Neuronal stem cell (in vitro differentiated cells): ENCODE data around the gene ARHGAP26.

ENCODE experiments used
- DNase-seq: peaks from one replicate; pipeline ENCODE4 v3.0.0-alpha.2; 2013; ENCODE audit warnings: low spot score
- H2AFZ ChIP-seq: one replicate; pipeline ENCODE4 v1.6.1; 2013; ENCODE audit warnings: mild to moderate bottlenecking, low read length, inconsistent platforms
- H2AK5ac ChIP-seq: 2 replicates; pipeline ENCODE4 v1.6.1; 2013; ENCODE audit warnings: low read depth, mild to moderate bottlenecking, inconsistent platforms, low read length, moderate library complexity, mixed read lengths
- H2BK120ac ChIP-seq: 2 replicates; pipeline ENCODE4 v1.6.1; 2013; ENCODE audit warnings: low read depth, mild to moderate bottlenecking, inconsistent platforms, low read length, moderate library complexity, mixed read lengths
- H2BK12ac ChIP-seq: one replicate; pipeline ENCODE4 v1.6.1; 2013; ENCODE audit warnings: low read length, inconsistent platforms
- H2BK15ac ChIP-seq: 2 replicates; pipeline ENCODE4 v1.6.1; 2013; ENCODE audit warnings: mild to moderate bottlenecking, low read length, inconsistent platforms, mixed read lengths
- H2BK5ac ChIP-seq: one replicate; pipeline ENCODE4 v1.6.1; 2013; ENCODE audit warnings: inconsistent platforms, mild to moderate bottlenecking, low read length, moderate library complexity
- H3K14ac ChIP-seq: one replicate; pipeline ENCODE4 v1.6.1; 2013; ENCODE audit warnings: low read length, inconsistent platforms
- H3K18ac ChIP-seq: 2 replicates; pipeline ENCODE4 v1.6.1; 2013; ENCODE audit warnings: low read length, inconsistent platforms
- H3K23ac ChIP-seq: 2 replicates; pipeline ENCODE4 v1.6.1; 2013; ENCODE audit warnings: low read depth, mild to moderate bottlenecking, mixed read lengths, low read length, inconsistent platforms; ENCODE audit not compliant: poor library complexity
- H3K27ac ChIP-seq: replicated peaks from 3 replicates; pipeline ENCODE4 v1.5.1; 2013; ENCODE audit warnings: low read length, inconsistent platforms
- H3K27me3 ChIP-seq, 3 experiments: 2 replicates each; pipeline ENCODE4 v1.6.1; 2013; ENCODE audit warnings: low read length in 3 of 3, mild to moderate bottlenecking in 2 of 3, inconsistent platforms in 1 of 3, low read depth in 1 of 3, mixed read lengths in 1 of 3, moderate library complexity in 1 of 3; ENCODE audit not compliant: control insufficient read depth in 3 of 3, insufficient read depth in 3 of 3
- H3K36me3 ChIP-seq, 2 donors: replicated peaks in 1 of 2; 2 replicates each; pipeline ENCODE4 v1.6.1; 2013; ENCODE audit warnings: low read length in 2 of 2; ENCODE audit not compliant: control insufficient read depth in 2 of 2, insufficient read depth in 2 of 2
- H3K4ac ChIP-seq: 2 replicates; pipeline ENCODE4 v1.6.1; 2013; ENCODE audit warnings: inconsistent platforms, mild to moderate bottlenecking, low read length, moderate library complexity
- H3K4me1 ChIP-seq, 2 donors: 1 replicate in 1 of 2; 2 replicates in 1 of 2; pipeline ENCODE4 v1.6.1; 2013; ENCODE audit warnings: low read length in 2 of 2, low read depth in 1 of 2; ENCODE audit not compliant: control insufficient read depth in 2 of 2, insufficient read depth in 1 of 2
- H3K4me2 ChIP-seq: one replicate; pipeline ENCODE4 v1.6.1; 2013; ENCODE audit warnings: mild to moderate bottlenecking, low read length, inconsistent platforms; ENCODE audit not compliant: insufficient read depth, poor library complexity, severe bottlenecking
- H3K4me3 ChIP-seq, 2 donors: 2 replicates each; pipeline ENCODE4 v1.5.1; 2013; ENCODE audit warnings: low read length in 2 of 2, mild to moderate bottlenecking in 2 of 2, inconsistent platforms in 1 of 2, moderate library complexity in 1 of 2
- H3K79me1 ChIP-seq: one replicate; pipeline ENCODE4 v1.6.1; 2013; ENCODE audit warnings: low read depth, mild to moderate bottlenecking, inconsistent platforms, low read length, moderate library complexity
- H3K9ac ChIP-seq: one replicate; pipeline ENCODE4 v1.6.1; 2013; ENCODE audit warnings: mild to moderate bottlenecking, low read depth, low read length, inconsistent platforms; ENCODE audit not compliant: poor library complexity
- H3K9me3 ChIP-seq, 2 donors: replicated peaks in 1 of 2; 2 replicates each; pipeline versions ENCODE3 to v1.6.1; 2013; ENCODE audit warnings: low read length in 2 of 2, mild to moderate bottlenecking in 2 of 2, inconsistent platforms in 1 of 2, low read depth in 1 of 2, mixed read lengths in 1 of 2, moderate library complexity in 1 of 2; ENCODE audit not compliant: control insufficient read depth in 2 of 2, insufficient read depth in 1 of 2
- H4K8ac ChIP-seq: one replicate; pipeline ENCODE4 v1.6.1; 2013; ENCODE audit warnings: low read depth, mild to moderate bottlenecking, inconsistent platforms, low read length, moderate library complexity
- H4K91ac ChIP-seq: one replicate; pipeline ENCODE4 v1.6.1; 2013; ENCODE audit warnings: low read length, low read depth, mild to moderate bottlenecking, inconsistent platforms; ENCODE audit not compliant: poor library complexity
- WGBS, 2 donors: extraction: QIAGEN DNeasy Blood & Tissue Kit; methylation state at CpG; one replicate each; pipeline ENCODE4 v1.1.7; 2013; ENCODE audit warnings: missing lambda C conversion rate in 2 of 2, mixed read lengths in 1 of 2; ENCODE audit not compliant: insufficient read length in 2 of 2, insufficient replicate concordance in 1 of 2; ENCODE audit errors: extremely low coverage in 2 of 2; 5-methylcytosine and 5-hydroxymethylcytosine counted together

The ARHGAP26 gene

DNA sequence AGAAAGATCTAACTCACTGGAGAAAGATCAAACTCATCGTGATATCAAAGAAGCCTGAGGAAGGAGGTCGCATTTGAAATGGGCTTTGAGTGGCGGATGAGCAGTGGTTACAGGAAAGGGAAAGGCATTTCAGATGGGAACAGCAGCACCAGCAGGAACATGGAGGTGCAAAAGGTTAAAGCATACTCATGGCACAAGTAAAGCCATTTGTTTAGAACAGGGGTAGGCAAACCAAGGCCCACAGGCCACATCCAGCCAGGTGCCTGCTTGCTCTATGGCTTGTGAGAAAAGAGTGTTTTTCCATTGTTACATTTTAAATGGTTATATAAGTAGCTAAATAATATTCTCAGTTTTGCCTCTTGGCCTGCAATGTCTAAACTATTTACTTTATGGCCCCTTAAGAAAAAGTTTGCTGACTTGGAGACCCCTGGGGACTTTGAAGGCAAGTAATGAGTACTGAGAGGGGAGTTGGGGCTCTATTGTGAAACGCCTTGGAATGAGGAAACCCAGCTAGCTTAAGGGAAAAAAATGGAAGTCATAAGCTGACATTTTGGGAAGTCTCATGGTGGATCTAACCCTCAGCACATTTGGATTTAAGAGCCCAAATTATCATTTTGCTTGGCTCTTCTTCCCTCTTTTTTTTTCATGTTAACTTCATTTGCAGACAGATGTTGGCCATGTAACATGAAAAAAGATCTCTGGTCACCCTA lies 422.2 kb downstream of the ARHGAP26 start:
- Histone ChIP-seq H3K4ac (no peak overlapping the region), H3K36me3 (no peaks in the 10 kb centered on the region), H2BK12ac (no peak overlapping the region), H3K27me3 (no peaks in the 10 kb centered on the region), H3K23ac (no peak overlapping the region), H3K14ac (no peak overlapping the region), H4K91ac (no peak overlapping the region), H3K4me3 (no peak overlapping the region), H3K4me2 (no peak overlapping the region), H2AFZ (no peak overlapping the region), H3K4me1 (peaks cover 0 to 4% of the 10 kb centered on the region in 2 donors), H3K9me3 (peaks cover 0 to 11% of the 10 kb centered on the region in 2 donors), H2BK5ac (no peak overlapping the region), H2AK5ac (no peak overlapping the region), H3K9ac (no peak overlapping the region), H3K18ac (no peak overlapping the region), H3K27ac (no peak overlapping the region), H2BK15ac (no peak overlapping the region), H2BK120ac (no peak overlapping the region), H4K8ac (no peak overlapping the region), H3K79me1 (no peaks in the 10 kb centered on the region)
- DNase-seq: no peak
- WGBS, 2 donors: no CpG with 5 or more reads among the region's 4 CpGs

DNA sequence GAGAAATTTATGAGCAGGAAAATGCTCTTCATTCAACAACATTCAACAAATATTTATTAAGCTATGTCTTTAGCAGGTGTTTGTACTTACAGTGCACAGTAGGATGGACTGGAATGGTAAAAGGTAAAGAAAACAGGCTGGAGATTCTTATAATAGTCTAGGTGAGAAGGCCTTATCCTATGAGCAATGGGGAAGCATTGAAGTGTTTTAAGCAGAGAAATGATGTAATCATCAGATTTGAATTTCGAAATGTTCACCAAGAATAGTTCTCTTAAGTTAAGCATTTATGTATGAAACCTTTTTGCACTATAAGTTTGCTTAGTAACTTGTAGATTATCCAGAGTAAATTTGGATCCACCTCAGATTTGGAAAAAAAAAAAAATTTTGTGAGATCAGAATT lies 424.0 kb downstream of the ARHGAP26 start:
- Histone ChIP-seq H3K4me3 (no peak overlapping the region), H2BK120ac (no peak overlapping the region), H3K4ac (no peak overlapping the region), H2AK5ac (no peak overlapping the region), H3K4me2 (no peak overlapping the region), H3K9ac (no peak overlapping the region), H3K9me3 (peaks cover 0 to 17% of the 10 kb centered on the region in 2 donors), H3K27ac (no peak overlapping the region), H4K8ac (no peak overlapping the region), H3K4me1 (peaks cover 3 to 6% of the 10 kb centered on the region in 2 donors), H3K14ac (no peak overlapping the region), H2AFZ (no peak overlapping the region), H3K36me3 (no peaks in the 10 kb centered on the region), H3K18ac (no peak overlapping the region), H3K27me3 (no peaks in the 10 kb centered on the region), H3K79me1 (no peaks in the 10 kb centered on the region), H3K23ac (no peak overlapping the region), H2BK15ac (no peak overlapping the region), H2BK5ac (no peak overlapping the region), H4K91ac (no peak overlapping the region), H2BK12ac (no peak overlapping the region)
- no peak for DNase-seq
- no CpG with 5 or more reads among the region's 1 CpG for WGBS, 2 donors

DNA sequence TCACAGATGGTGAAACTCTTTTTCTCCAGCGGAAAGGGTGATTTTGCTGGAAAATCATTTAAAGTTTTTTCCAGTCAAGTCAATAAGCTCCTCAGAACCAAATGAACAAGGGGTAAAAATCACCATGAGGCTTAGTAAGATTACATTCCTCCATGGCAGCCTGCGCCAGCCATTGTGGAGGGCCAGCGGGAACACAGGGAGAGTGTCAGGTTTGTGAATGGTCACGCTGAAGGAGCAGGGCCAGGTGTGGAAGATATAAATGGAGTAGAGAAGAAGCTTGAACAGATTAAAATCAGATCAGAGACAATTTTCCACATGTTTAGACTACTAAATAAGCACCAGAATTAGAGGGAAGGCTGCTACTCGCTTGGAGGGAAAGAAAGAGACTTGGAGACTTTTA lies 424.5 kb downstream of the ARHGAP26 start:
- H2BK15ac ChIP-seq: no peak overlapping the region
- H3K4me3 ChIP-seq: no peak overlapping the region
- DNase-seq: no peak
- no peak overlapping the region for H3K23ac ChIP-seq
- no peak overlapping the region for H3K9ac ChIP-seq
- H2BK5ac ChIP-seq: no peak overlapping the region
- H3K9me3 ChIP-seq: peaks cover 0 to 17% of the 10 kb centered on the region in 2 donors
- no peaks in the 10 kb centered on the region for H3K36me3 ChIP-seq
- H3K27me3 ChIP-seq: no peaks in the 10 kb centered on the region
- H3K18ac ChIP-seq: no peak overlapping the region
- WGBS, 2 donors: no CpG with 5 or more reads among the region's 5 CpGs
- H2AFZ ChIP-seq: no peak overlapping the region
- H4K8ac ChIP-seq: no peak overlapping the region
- H3K79me1 ChIP-seq: no peaks in the 10 kb centered on the region
- no peak overlapping the region for H2AK5ac ChIP-seq
- H3K14ac ChIP-seq: no peak overlapping the region
- no peak overlapping the region for H2BK12ac ChIP-seq
- H2BK120ac ChIP-seq: no peak overlapping the region
- H3K27ac ChIP-seq: no peak overlapping the region
- H3K4me1 ChIP-seq: peaks cover 3 to 6% of the 10 kb centered on the region in 2 donors
- H3K4ac ChIP-seq: no peak overlapping the region
- no peak overlapping the region for H3K4me2 ChIP-seq
- no peak overlapping the region for H4K91ac ChIP-seq

DNA sequence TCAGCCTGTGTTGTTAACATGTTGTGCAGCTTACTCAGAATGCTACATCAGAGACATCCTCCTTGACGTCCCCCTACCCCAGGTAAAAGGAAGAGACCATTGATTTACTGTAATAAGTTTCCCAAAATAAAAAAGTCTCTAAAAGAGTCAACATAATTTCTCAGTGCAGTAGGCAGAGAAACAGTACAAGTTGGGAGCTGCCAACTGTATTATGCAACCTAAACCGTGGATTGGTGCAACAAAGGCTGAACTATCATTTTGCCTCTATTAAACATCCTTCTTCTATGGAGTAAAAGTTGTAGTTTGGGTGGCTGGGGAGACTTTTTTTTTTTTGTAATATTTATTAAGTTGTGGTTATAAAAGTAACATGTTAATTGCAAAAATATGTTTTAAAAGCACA lies 425.3 kb downstream of the ARHGAP26 start:
- peaks cover 3 to 11% of the 10 kb centered on the region in 2 donors for H3K4me1 ChIP-seq
- no peak overlapping the region for H4K8ac ChIP-seq
- H2BK12ac ChIP-seq: no peak overlapping the region
- H3K9me3 ChIP-seq: peaks cover 0 to 17% of the 10 kb centered on the region in 2 donors
- WGBS, 2 donors: no CpG with 5 or more reads among the region's 2 CpGs
- H3K4me3 ChIP-seq: no peak overlapping the region
- H2AFZ ChIP-seq: no peak overlapping the region
- no peaks in the 10 kb centered on the region for H3K36me3 ChIP-seq
- H3K27me3 ChIP-seq: no peaks in the 10 kb centered on the region
- H3K18ac ChIP-seq: no peak overlapping the region
- H3K27ac ChIP-seq: no peak overlapping the region
- H2BK15ac ChIP-seq: no peak overlapping the region
- H3K23ac ChIP-seq: no peak overlapping the region
- DNase-seq: no peak
- no peak overlapping the region for H3K4me2 ChIP-seq
- H2BK120ac ChIP-seq: no peak overlapping the region
- no peak overlapping the region for H3K4ac ChIP-seq
- no peak overlapping the region for H3K9ac ChIP-seq
- H3K14ac ChIP-seq: no peak overlapping the region
- H4K91ac ChIP-seq: no peak overlapping the region
- no peaks in the 10 kb centered on the region for H3K79me1 ChIP-seq
- H2BK5ac ChIP-seq: no peak overlapping the region
- no peak overlapping the region for H2AK5ac ChIP-seq
